ENCODE data around the gene NHERF2. TPM values are rescaled to one million over a fixed set of nuclear protein-coding genes. Genes with fewer than 3 reads are reported as not detected.

NHERF2 gene
- total and polyA plus RNA-seq, 9 of the 15 experiments (the other 6 are each of a cell fraction or from before 2014, with no cell fraction given) = 0.15 to 42.0 (median 12.5) TPM

DNA sequence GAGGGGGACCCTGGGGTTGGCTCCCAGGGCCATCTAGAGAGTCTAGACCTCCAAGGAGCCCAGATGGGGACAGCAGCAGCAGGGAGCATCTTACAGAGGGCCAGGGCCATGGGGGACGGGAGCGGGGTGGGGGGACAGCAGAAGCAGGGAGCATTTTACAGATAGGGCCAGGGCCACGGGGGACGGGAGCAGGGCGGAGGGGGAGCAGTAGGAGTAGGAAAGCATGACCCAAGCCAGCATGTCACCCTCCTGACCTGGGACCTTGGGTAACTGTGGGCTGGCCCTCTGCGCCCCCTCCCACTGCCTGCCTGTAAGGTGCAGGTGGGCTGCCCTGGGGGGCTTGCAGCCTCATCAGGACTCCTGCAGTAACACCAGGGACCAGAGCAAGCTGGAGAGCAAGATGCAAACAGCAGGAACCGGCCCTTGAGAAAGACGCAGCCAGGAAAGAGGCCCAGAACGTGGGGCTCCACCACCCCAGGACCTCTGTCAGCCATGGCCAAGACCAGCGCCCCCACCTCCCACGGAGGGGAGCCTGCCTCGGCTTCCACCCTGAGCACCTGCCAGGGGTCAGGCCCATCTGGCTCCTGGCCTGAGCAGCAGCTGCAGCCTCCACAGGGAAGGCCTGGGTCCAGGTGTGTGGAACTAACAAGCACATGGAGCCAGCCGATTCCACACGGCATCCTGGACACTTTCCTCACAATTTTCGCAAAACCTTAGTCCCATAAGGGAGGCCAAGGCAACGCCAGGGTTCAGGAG lies 19.4 kb upstream of the NHERF2 start:
- no peak overlapping the region for H2AFZ ChIP-seq (ENCODE audit: low read depth, low read length)
- peaks cover 83% of the 10 kb centered on the region for H3K79me2 ChIP-seq (ENCODE audit: control insufficient read depth, insufficient read depth, low read length)
- WGBS (ENCODE audit: insufficient coverage, low coverage, missing lambda C conversion rate) = 40% methylated on average over 6 of the region's 16 CpGs
- POLR2A ChIA-PET = interaction anchor here (0.6 to 2.6 kb wide), 5 partner anchors 10 to 453 kb away, joined by 3 to 13 read pairs (median 4); partner anchors contain the start of genes RPS2, TEDC2 and TRAF7
- peaks cover 57% of the 10 kb centered on the region; the same call in 2 of the 3 replicates for H3K36me3 ChIP-seq (ENCODE audit: control insufficient read depth, insufficient read depth, low read length)
- H3K9me3 ChIP-seq (replicated peaks; ENCODE audit: control insufficient read depth, insufficient read depth, low read depth, low read length) = no peaks in the 10 kb centered on the region
- intact Hi-C loops (cut with micrococcal nuclease) = no loop called here
- peak overlapping the region; percentile 93 for H3K4me2 ChIP-seq (ENCODE audit: insufficient read depth, low read length)
- H3K4me3 ChIP-seq = peak overlapping the region; percentile 99
- H3K27ac ChIP-seq (ENCODE audit: extremely low read depth, low read depth, low read length) = peak overlapping the region; percentile 42; the same call in 1 of the 3 replicates
- no peak for FAIRE-seq
- ATAC-seq = no peak
- H3K27me3 ChIP-seq (ENCODE audit: control insufficient read depth in 2 of 2, insufficient read depth in 2 of 2, low read length in 2 of 2) = no peaks in the 10 kb centered on the region
- in situ Hi-C loops (cut with MboI) = no loop called here
- CTCF ChIA-PET (ENCODE audit: low intra/inter-chr PET ratio) = no interaction called here
- BruUV-seq (replicated peaks) = no TSS peak
- peak overlapping the region; percentile 91 to 99 for H3K9ac ChIP-seq (ENCODE audit: insufficient read depth in 1 of 2, low read depth in 2 of 2, low read length in 2 of 2)
- no peak for DNase-seq (ENCODE audit: extremely low read depth in 1 of 4, low spot score in 3 of 4)
- peaks cover 46% of the 10 kb centered on the region for H4K20me1 ChIP-seq (replicated peaks; ENCODE audit: control insufficient read depth, insufficient read depth, low read length)
- peaks cover 27 to 83% of the 10 kb centered on the region in 2 experiments for H3K4me1 ChIP-seq (replicated peaks in 1 of 2; ENCODE audit: control insufficient read depth in 2 of 2, insufficient read depth in 2 of 2, low read length in 2 of 2)
- H3K9me1 ChIP-seq (ENCODE audit: control insufficient read depth, insufficient read depth, low read length) = peaks cover 19% of the 10 kb centered on the region
- TF ChIP-seq RBFOX2 (IDR thresholded peaks at IDR 0.05; ENCODE audit: low read depth, low read length) (peak; percentile 54), ZMIZ1 (IDR thresholded peaks at IDR 0.05; ENCODE audit: low read depth in 2 of 2, low read length in 2 of 2) (no peak), FOXK2 (conservative IDR thresholded peaks at IDR 0.05 in 1 of 2, IDR thresholded peaks at IDR 0.05 in 1 of 2; ENCODE audit: low read depth in 2 of 2) (no peak), NBN (IDR thresholded peaks at IDR 0.05; ENCODE audit: low read depth) (no peak), EHMT2 (IDR thresholded peaks at IDR 0.05) (no peak), ZFX (CRISPR knock-in tag; IDR thresholded peaks at IDR 0.05) (0 out of 2 replicates have a peak, but pooled peaks have one; percentile 4), CCAR2 (IDR thresholded peaks at IDR 0.05; ENCODE audit: low read depth, low read length) (no peak), SFPQ (IDR thresholded peaks at IDR 0.05; ENCODE audit: low read depth, low read length) (no peak), RFX7 (CRISPR knock-in tag; IDR thresholded peaks at IDR 0.05) (no peak), ZNF143 (CRISPR knock-in tag; IDR thresholded peaks at IDR 0.05) (0 out of 2 replicates have a peak, but pooled peaks have one; percentile 13)
- TF ChIP-seq, protein P1, sequence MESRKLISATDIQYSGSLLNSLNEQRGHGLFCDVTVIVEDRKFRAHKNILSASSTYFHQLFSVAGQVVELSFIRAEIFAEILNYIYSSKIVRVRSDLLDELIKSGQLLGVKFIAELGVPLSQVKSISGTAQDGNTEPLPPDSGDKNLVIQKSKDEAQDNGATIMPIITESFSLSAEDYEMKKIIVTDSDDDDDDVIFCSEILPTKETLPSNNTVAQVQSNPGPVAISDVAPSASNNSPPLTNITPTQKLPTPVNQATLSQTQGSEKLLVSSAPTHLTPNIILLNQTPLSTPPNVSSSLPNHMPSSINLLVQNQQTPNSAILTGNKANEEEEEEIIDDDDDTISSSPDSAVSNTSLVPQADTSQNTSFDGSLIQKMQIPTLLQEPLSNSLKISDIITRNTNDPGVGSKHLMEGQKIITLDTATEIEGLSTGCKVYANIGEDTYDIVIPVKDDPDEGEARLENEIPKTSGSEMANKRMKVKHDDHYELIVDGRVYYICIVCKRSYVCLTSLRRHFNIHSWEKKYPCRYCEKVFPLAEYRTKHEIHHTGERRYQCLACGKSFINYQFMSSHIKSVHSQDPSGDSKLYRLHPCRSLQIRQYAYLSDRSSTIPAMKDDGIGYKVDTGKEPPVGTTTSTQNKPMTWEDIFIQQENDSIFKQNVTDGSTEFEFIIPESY (CRISPR knock-in tag; IDR thresholded peaks at IDR 0.05) = no peak
- TF ChIP-seq, protein P2, sequence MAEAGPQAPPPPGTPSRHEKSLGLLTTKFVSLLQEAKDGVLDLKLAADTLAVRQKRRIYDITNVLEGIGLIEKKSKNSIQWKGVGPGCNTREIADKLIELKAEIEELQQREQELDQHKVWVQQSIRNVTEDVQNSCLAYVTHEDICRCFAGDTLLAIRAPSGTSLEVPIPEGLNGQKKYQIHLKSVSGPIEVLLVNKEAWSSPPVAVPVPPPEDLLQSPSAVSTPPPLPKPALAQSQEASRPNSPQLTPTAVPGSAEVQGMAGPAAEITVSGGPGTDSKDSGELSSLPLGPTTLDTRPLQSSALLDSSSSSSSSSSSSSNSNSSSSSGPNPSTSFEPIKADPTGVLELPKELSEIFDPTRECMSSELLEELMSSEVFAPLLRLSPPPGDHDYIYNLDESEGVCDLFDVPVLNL (CRISPR knock-in tag; IDR thresholded peaks at IDR 0.05; ENCODE audit: low read depth) = no peak

Measured in K562 (cell line).